ENCODE measurements around the gene ARHGEF10L.

GRCh38 chr1:17538428-17539117 lies 925 bp upstream of the ARHGEF10L start:
- TF ChIP-seq CTCF (IDR thresholded peaks at IDR 0.05) (no peak), POLR2A (IDR thresholded peaks at IDR 0.05) (no peak)

Measured in Peyer's patch (tissue), 4 donors.